CD4-positive, alpha-beta T cell treated with Interferon gamma for 1 hour (primary cell): ENCODE results near the gene CLK4.
"Not testable (repeated sequence)": the region's sequence is repeated elsewhere in the genome, so short reads cannot be mapped to it uniquely, and the experiment has no call there.

ENCODE experiments used
- DNase-seq: peaks from one replicate; pipeline ENCODE4 v3.0.0-alpha.2; 2020

The CLK4 gene

GRCh38 chr5:178585421-178585820 is 41.4 kb downstream of the CLK4 start:
- DNase-seq, result not testable (repeated sequence)

- DNase-seq, result no peak
Measured at GRCh38 chr5:178583279-178583678, 43.6 kb downstream of the CLK4 start.

DNA sequence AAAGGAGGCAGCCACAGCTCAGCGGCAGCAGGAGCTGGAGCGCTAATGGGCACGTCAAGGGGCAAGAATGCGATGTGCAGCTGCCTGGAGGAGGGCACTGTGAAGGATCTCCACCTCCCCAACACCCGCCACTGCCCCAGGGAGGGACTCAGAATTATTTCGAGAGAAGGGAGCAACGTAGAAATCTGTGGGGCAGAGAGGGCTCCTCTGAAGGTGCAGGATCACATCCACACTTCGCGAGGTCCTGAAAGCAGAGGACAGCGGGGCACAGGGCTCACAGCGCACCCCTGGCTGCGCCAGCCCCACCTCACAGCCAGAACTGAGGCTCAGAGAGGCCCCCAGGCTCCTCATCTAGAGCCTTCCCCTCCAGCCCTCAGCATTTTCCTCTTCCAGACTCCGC is 44.6 kb downstream of the CLK4 start:
- DNase-seq, result no peak

- no peak for DNase-seq
Measured at GRCh38 chr5:178581621-178582020, 45.2 kb downstream of the CLK4 start.

GRCh38 chr5:178580271-178580955 is 46.4 kb downstream of the CLK4 start:
- DNase-seq, result no peak

DNA sequence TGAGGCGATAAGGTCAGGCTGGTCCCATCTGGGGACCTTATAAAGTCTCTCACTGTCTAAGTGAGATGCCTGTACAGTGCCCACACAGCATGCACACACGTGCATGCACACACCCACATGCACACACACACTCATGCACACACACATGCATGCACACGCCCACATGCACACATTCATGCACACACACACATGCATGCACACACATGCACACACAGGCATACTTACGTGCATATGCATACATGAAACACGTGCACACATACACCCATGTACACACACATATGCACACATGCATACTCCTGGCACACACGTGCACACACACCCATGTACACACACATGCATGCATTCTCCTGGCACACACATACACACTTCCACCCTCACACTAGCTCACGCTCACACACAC is 48.9 kb downstream of the CLK4 start:
- no peak for DNase-seq

GRCh38 chr5:178577376-178577839 is 49.4 kb downstream of the CLK4 start:
- no peak for DNase-seq

- DNase-seq, result no peak
Measured at GRCh38 chr5:178576591-178577351, 50.1 kb downstream of the CLK4 start.

GRCh38 chr5:178573216-178573615 is 53.6 kb downstream of the CLK4 start:
- DNase-seq, result no peak

GRCh38 chr5:178572617-178573016 is 54.2 kb downstream of the CLK4 start:
- no peak for DNase-seq

GRCh38 chr5:178569485-178569884 is 57.4 kb downstream of the CLK4 start:
- DNase-seq, result no peak

GRCh38 chr5:178564811-178565550 is 61.9 kb downstream of the CLK4 start:
- no peak for DNase-seq

DNA sequence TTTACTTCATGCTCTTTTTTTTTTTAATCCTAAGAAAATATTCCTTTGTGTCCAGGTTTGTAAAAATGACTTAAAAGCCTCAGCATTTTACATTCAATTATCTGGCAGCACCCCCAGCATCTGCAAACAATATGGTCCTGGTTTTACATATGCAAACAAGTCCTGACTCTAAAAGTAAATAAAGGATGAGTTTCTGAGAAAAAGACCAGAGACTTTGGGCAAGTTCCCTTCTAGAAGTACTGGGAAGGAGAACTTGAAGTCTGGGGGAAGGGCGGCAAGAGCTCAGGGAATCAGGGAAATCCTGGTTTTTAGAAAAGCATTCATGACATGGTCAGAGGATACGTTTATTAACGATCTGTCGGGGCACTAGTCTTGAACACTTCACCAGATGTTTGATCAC is 62.5 kb downstream of the CLK4 start:
- DNase-seq, result no peak

DNA sequence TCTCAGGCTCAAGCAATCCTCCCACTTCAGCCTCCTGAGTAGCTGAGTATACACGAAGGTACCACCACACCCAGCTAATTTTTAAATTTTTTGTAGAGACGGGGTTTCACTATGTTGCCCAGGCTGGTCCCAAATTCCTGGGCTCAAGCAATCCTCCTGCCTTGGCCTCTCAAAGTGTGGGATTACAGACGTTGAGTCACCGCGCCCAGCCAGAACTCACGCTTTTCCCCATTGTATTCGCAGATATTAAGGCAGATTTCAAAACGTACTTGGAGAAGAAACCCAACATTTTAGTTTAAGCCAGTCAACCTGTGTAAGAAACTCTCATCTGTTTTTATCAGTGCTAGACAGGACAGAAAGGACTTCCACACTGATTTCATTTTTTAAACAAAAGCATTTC is 63.2 kb downstream of the CLK4 start:
- no peak for DNase-seq

DNA sequence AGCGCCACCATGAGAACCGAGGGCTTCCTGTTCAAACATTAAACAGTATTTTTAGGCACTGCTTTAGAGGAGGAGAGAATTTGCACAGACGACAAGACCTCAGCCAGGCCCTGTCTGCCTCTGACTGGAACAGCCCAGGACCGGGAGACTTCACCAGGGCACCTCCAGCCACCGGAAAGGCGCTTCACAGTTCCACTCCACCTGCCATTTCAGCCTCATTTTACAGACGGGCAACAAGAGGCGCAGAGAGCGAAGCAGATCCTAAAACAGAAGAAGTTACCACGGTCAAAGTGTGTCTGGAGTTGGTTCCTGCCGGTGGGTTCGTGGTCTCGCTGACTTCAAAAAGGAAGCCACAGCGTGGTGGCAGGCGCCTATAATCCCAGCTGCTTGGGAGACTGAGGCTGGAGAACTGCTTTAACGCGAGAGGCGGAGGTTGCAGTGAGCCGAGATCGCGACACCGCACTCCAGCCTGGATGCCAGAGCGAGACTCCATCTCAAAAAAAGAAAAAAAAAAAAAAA is 65.0 kb downstream of the CLK4 start:
- DNase-seq, result no peak

DNA sequence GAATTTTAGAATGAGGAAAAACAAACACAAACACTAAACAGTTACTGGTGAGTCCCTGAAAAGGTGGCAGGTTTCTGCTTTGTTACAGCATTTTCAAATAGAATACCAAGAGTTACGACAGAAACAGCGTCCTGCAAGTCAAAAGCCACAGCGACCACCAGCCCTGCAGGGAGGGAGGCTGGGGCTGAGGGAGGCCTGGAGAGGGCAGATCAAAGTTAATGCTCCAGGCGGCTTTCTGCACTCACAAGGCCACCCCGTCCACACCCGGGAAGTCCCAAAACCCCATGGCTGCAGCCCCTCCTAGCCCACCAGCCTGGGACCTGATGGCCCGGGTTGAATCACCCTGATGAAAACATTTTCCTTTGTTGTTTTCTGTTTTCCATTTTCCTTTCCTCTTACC is 65.9 kb downstream of the CLK4 start:
- DNase-seq, result no peak

DNA sequence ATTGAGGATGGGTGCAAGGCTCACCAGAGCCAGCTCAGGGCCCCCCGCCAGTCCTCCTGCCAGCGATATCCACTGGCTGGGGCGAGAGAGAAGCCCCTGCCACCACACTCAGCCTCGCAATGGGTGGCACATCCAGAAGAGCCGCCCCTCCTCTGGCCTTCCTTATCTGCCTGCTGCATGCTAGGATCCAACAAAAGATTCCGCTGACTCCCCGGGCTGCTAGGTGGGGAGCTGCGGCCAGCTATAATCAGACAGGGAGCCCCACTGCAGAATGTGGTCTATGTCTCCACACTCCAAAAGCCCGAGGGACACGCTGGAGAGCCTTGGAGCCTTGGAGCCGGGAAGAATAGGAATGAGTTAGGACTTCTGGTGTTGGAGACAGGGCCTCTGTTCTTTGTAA is 69.4 kb downstream of the CLK4 start:
- DNase-seq, result no peak

GRCh38 chr5:178555771-178556211 is 71.1 kb downstream of the CLK4 start:
- no peak for DNase-seq

DNA sequence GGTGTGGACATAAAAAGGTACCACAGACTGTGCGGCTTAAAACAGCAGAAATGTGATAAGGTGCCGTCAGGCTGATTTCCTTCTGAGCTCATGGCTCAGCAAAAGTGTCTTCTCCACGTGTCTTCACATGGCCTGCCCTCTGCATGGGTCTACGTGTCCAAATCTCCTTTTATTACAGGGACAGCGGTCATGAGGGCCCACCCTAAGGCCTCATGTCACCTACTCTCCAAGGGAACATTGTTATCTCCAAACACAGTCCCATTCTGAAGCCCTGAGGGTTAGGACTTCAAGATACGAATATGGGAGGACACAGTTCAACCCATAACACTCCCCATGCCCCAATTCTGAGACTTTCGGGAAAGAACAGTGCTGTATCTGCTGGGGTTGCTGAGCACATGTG is 71.8 kb downstream of the CLK4 start:
- no peak for DNase-seq

DNA sequence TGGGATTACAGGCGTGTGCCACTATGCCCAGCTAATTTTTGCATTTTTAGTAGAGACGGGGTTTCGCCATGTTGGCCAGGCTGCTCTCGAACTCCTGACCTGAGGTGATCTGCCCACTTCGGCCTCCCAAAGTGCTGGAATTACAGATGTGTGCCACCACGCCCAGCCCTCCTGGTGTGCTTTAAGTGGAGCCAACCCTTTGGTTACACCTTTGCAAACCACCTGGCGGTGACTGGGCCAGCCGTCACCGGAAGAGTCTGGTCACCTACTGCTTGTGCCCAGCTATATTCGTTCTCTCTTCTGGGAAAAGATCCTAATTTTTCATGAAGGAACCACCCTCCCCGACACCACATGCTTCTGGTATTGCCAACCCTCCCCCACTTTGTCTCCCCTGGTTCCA is 72.5 kb downstream of the CLK4 start:
- no peak for DNase-seq

DNA sequence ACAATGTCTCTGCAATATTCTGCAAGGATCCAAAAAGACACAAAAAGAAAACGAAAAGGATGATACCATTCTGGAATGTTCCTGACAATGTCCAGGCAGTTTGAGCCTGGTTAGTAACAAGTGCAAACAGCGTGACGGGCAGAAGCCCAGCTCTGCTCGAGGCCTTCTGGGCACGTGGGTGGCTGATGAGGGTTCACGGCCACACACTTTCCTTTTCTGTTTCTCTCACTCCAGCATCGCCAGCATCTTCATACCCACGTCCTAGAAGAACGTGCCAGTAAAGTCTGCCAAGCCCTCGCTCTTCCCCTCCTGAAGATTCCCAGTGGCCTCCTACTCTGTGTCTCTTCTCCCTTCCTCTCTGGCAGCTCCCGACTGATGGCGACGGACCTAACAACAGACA is 73.3 kb downstream of the CLK4 start:
- no peak for DNase-seq
